OCI-LY1 (cell line): ENCODE results near the gene DCHS1.

Experiments used
- EZH2 ChIP-seq: fragments of 200-600 bp; sonication (generic), shearing (Covaris generic); IDR thresholded peaks from 2 replicates; pipeline ENCODE4 v1.8.0; 2017; ENCODE audit warnings: borderline replicate concordance, mixed run types, mild to moderate bottlenecking, antibody characterized with exemption, low read length, moderate library complexity, mixed read lengths
- TF ChIP-seq, protein P1 (sequence below): fragments of 200-600 bp; sonication (generic), shearing (Covaris generic); IDR thresholded peaks from 2 replicates; pipeline ENCODE4 v1.5.1; 2017; ENCODE audit warnings: mild to moderate bottlenecking, antibody characterized with exemption, low read length, moderate library complexity, mixed read lengths

DNA sequence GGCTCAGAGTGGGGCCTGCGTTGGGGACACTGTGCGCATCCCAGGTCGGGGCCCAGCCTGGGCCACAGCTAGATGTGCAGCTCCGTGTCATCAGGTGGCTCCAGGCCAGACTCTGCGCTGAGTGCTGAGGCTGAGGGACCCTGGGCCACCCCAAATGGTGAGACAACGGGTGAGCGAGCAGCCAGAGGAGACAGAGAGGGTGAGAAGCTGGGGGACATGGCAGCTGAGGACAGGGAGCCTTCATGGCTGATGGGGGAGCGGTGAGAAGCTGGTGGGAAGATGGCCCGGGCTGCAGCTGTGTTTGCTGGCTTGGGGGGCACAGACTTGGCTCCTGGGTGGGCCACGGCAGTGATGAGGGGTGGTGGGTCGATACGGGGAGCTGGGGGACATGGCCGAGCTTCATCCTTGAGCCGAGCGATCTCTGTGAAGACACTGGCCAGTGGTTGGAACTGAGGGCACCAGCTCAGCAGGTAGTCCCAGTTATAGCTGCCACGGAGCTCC, 33.8 kb downstream of the DCHS1 start:
- TF ChIP-seq, protein P1, sequence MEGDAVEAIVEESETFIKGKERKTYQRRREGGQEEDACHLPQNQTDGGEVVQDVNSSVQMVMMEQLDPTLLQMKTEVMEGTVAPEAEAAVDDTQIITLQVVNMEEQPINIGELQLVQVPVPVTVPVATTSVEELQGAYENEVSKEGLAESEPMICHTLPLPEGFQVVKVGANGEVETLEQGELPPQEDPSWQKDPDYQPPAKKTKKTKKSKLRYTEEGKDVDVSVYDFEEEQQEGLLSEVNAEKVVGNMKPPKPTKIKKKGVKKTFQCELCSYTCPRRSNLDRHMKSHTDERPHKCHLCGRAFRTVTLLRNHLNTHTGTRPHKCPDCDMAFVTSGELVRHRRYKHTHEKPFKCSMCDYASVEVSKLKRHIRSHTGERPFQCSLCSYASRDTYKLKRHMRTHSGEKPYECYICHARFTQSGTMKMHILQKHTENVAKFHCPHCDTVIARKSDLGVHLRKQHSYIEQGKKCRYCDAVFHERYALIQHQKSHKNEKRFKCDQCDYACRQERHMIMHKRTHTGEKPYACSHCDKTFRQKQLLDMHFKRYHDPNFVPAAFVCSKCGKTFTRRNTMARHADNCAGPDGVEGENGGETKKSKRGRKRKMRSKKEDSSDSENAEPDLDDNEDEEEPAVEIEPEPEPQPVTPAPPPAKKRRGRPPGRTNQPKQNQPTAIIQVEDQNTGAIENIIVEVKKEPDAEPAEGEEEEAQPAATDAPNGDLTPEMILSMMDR: no peak
- no peak for TF ChIP-seq EZH2
